ENCODE results near the gene CLDN7.
A peak's percentile ranks its signal among the peaks of the same experiment; 100 is the strongest.

The CLDN7 gene

GRCh38 chr17:7219229-7219811, 43.0 kb downstream of the CLDN7 start:
- DNase-seq (ENCODE audit: low spot score): peak; percentile 79

- no peak for DNase-seq (ENCODE audit: low spot score)
Measured at GRCh38 chr17:7218758-7219157, 43.5 kb downstream of the CLDN7 start.

GRCh38 chr17:7218166-7218565, 44.1 kb downstream of the CLDN7 start:
- no peak for DNase-seq (ENCODE audit: low spot score)

GRCh38 chr17:7217113-7217987, 44.9 kb downstream of the CLDN7 start:
- DNase-seq (ENCODE audit: low spot score): no peak

- DNase-seq (ENCODE audit: low spot score): no peak
Measured at GRCh38 chr17:7216242-7217112, 45.8 kb downstream of the CLDN7 start.

GRCh38 chr17:7215652-7216180, 46.6 kb downstream of the CLDN7 start:
- DNase-seq (ENCODE audit: low spot score): no peak

GRCh38 chr17:7215136-7215638, 47.1 kb downstream of the CLDN7 start:
- DNase-seq (ENCODE audit: low spot score): no peak

- peak; percentile 97 for DNase-seq (ENCODE audit: low spot score)
Measured at GRCh38 chr17:7214300-7215135, 47.8 kb downstream of the CLDN7 start.

- peak; percentile 67 for DNase-seq (ENCODE audit: low spot score)
Measured at GRCh38 chr17:7213895-7214299, 48.4 kb downstream of the CLDN7 start.

GRCh38 chr17:7211491-7212273, 50.6 kb downstream of the CLDN7 start:
- DNase-seq (ENCODE audit: low spot score): no peak

All from pons (tissue), 1 donor.